ENCODE results near the gene GLT8D2. TPM values are rescaled to one million over a fixed set of nuclear protein-coding genes. Genes with fewer than 3 reads are reported as not detected.

GLT8D2 gene
- total RNA-seq, 1 donor from 2014 or later = 45.4 TPM

DNA sequence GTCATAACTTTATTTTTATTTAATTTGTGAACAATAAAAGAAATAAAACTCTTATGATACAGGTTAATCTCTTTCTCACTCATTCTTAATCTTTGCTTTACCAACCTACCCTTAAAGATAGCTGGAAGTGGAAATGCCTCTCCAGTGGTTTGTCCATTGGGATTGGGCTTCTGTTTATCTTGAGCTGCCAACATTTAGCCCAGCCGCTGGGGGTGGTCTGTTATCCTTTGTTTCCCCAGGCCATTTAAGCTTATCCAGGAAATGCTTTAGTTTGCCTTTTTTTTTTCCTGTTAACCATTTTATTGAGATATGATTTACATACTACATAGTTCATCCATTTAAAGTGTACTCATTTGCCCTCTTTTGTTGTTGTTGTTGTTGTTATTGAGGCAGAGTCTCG lies 76.1 kb downstream of the GLT8D2 start:
- Mint-ChIP-seq H3K36me3 (ENCODE audit: unreplicated experiment) (peaks cover 24% of the 10 kb centered on the region), H3K27me3 (ENCODE audit: unreplicated experiment) (no peaks in the 10 kb centered on the region), H3K27ac (ENCODE audit: unreplicated experiment) (no peak overlapping the region), H3K4me1 (ENCODE audit: unreplicated experiment) (peaks cover 25% of the 10 kb centered on the region), H3K9me3 (ENCODE audit: unreplicated experiment) (no peaks in the 10 kb centered on the region), H3K4me3 (ENCODE audit: unreplicated experiment) (no peak overlapping the region)
- no peak for DNase-seq (ENCODE audit: extremely low spot score, unreplicated experiment)
- TF ChIP-seq, protein P1, sequence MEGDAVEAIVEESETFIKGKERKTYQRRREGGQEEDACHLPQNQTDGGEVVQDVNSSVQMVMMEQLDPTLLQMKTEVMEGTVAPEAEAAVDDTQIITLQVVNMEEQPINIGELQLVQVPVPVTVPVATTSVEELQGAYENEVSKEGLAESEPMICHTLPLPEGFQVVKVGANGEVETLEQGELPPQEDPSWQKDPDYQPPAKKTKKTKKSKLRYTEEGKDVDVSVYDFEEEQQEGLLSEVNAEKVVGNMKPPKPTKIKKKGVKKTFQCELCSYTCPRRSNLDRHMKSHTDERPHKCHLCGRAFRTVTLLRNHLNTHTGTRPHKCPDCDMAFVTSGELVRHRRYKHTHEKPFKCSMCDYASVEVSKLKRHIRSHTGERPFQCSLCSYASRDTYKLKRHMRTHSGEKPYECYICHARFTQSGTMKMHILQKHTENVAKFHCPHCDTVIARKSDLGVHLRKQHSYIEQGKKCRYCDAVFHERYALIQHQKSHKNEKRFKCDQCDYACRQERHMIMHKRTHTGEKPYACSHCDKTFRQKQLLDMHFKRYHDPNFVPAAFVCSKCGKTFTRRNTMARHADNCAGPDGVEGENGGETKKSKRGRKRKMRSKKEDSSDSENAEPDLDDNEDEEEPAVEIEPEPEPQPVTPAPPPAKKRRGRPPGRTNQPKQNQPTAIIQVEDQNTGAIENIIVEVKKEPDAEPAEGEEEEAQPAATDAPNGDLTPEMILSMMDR (IDR thresholded peaks at IDR 0.05) = no peak

DNA sequence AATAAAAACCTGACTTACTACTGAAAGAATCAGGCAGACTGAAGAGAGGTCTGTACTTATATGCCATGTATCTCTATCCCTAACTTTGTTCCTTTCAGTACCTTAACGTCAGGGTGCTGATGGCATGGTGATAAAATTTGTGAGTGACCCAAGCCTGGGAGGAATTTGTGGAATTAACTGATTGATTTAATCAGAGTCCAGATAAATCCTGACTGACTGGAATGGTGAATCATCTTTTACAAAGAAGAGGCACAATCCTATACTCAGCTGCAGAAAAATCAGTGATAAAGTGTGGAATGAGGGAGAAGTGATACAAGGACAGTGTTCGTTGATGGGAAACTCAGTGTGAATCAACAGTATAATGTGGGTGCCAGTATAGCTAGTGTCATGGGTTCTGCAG lies 80.6 kb downstream of the GLT8D2 start:
- Mint-ChIP-seq H3K4me1 (ENCODE audit: unreplicated experiment) (peaks cover 48% of the 10 kb centered on the region), H3K27me3 (ENCODE audit: unreplicated experiment) (no peaks in the 10 kb centered on the region), H3K4me3 (ENCODE audit: unreplicated experiment) (no peak overlapping the region), H3K36me3 (ENCODE audit: unreplicated experiment) (peaks cover 9% of the 10 kb centered on the region), H3K9me3 (ENCODE audit: unreplicated experiment) (no peaks in the 10 kb centered on the region), H3K27ac (ENCODE audit: unreplicated experiment) (no peak overlapping the region)
- TF ChIP-seq, protein P1 (IDR thresholded peaks at IDR 0.05) = no peak
- DNase-seq (ENCODE audit: extremely low spot score, unreplicated experiment) = no peak

DNA sequence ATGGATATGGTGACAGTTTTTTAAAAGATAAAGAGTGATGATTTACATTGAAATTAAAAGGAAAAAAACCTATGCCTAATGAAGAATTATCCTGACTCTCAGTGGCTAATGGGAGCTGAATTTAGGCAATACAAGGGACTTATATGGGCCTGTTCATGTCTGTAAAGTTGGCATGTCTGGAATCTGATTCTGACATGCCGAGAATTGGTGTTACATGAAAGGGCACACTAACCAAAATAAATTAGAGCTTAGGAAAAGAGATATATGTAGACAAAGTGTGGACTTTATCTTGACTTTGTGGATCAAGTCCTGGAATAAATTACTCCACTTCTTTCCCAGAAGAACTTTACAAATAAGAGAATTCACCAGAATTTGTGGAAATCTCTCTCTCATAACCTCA lies 83.3 kb downstream of the GLT8D2 start:
- Mint-ChIP-seq H3K4me3 (ENCODE audit: unreplicated experiment) (peak overlapping the region; percentile 96), H3K4me1 (ENCODE audit: unreplicated experiment) (peaks cover 45% of the 10 kb centered on the region), H3K27me3 (ENCODE audit: unreplicated experiment) (no peaks in the 10 kb centered on the region), H3K27ac (ENCODE audit: unreplicated experiment) (peak overlapping the region; percentile 99), H3K36me3 (ENCODE audit: unreplicated experiment) (peaks cover 7% of the 10 kb centered on the region), H3K9me3 (ENCODE audit: unreplicated experiment) (no peaks in the 10 kb centered on the region)
- DNase-seq (ENCODE audit: extremely low spot score, unreplicated experiment) = no peak
- TF ChIP-seq, protein P1 (IDR thresholded peaks at IDR 0.05) = no peak

DNA sequence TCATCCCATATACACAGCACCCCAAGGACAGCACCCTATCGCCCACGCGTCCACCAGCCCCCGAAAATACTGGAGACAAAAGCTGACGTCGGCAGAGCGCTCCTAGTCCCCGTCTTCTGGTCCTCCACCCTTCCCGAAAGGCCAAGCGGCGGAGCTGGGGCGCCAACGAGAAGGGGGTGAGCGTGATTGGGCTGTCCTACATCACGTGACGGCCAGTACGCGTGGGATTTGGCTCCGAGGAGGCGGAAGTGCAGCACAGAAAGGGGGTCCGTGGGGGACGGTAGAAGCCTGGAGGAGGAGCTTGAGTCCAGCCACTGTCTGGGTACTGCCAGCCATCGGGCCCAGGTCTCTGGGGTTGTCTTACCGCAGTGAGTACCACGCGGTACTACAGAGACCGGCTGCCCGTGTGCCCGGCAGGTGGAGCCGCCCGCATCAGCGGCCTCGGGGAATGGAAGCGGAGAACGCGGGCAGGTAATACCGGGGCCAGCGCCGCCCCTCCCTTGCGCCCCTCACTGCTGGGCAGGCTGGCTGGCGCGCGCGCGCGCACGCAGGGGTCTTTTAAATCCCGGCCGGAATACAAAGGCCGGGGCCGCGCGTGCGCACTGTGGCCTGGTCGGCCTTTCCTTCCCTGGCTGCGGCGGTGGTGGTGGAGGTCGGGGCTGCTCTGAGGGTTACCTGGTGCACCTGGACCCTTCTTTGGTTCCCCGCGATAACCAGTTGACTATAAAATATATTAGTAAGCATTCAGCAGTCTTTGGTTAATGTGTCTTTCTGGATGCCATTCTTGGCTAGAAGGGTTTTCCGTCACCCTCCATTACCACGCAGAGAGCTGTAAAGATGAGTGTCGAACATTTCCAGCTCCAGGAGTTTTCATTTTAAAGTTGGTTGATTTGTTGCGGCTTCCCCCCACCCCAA lies 84.1 kb downstream of the GLT8D2 start, which contains the start of gene TDG:
TSS of gene TDG (plus strand) at position 283 of the 915 bp plus-strand sequence. CDS start at position 449, 166 bp downstream.
- Mint-ChIP-seq H3K36me3 (ENCODE audit: unreplicated experiment) (peaks cover 7% of the 10 kb centered on the region), H3K4me1 (ENCODE audit: unreplicated experiment) (peaks cover 43% of the 10 kb centered on the region), H3K27me3 (ENCODE audit: unreplicated experiment) (no peaks in the 10 kb centered on the region), H3K4me3 (ENCODE audit: unreplicated experiment) (peak within 1 kb of the TSS; percentile 96), H3K9me3 (ENCODE audit: unreplicated experiment) (no peaks in the 10 kb centered on the region), H3K27ac (ENCODE audit: unreplicated experiment) (peak within 1 kb of the TSS; percentile 99)
- TF ChIP-seq, protein P1 (IDR thresholded peaks at IDR 0.05) = peak; percentile 34
- peak; percentile 99 for DNase-seq (ENCODE audit: extremely low spot score, unreplicated experiment)

DNA sequence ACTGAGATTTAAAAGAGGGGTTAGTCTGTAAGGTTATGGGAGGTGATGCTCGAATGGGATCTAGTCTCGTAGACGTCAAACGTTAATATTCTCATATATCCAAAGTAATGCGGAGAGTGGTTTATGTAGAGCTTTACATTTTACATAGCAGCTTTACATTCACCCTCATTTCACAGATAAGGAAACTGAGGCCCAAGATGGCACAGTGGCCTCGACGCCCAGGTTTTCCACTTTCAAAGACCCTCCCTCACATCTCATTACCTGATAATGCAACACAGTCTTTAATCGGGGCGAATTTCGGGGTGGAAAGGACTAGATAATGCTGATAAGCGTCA lies 84.8 kb downstream of the GLT8D2 start:
- no peaks in the 10 kb centered on the region for H3K9me3 Mint-ChIP-seq (ENCODE audit: unreplicated experiment)
- no peaks in the 10 kb centered on the region for H3K27me3 Mint-ChIP-seq (ENCODE audit: unreplicated experiment)
- H3K4me3 Mint-ChIP-seq (ENCODE audit: unreplicated experiment) = peak overlapping the region; percentile 96
- TF ChIP-seq, protein P1 (IDR thresholded peaks at IDR 0.05) = no peak
- peaks cover 43% of the 10 kb centered on the region for H3K4me1 Mint-ChIP-seq (ENCODE audit: unreplicated experiment)
- peaks cover 5% of the 10 kb centered on the region for H3K36me3 Mint-ChIP-seq (ENCODE audit: unreplicated experiment)
- H3K27ac Mint-ChIP-seq (ENCODE audit: unreplicated experiment) = peak overlapping the region; percentile 99
- DNase-seq (ENCODE audit: extremely low spot score, unreplicated experiment) = no peak

Data from osteocyte (in vitro differentiated cells).